Stomach smooth muscle (tissue), 2 donors: ENCODE measurements around the gene CINP.
"Not testable (repeated sequence)": the region's sequence is repeated elsewhere in the genome, so short reads cannot be mapped to it uniquely, and the experiment has no call there.

ENCODE experiments used
- H3K27ac ChIP-seq: one replicate; pipeline ENCODE4 v1.7.0; 2013; ENCODE audit warnings: mild to moderate bottlenecking, low read length, inconsistent platforms
- H3K27me3 ChIP-seq, 2 donors: one replicate each; pipeline ENCODE4 v1.7.0; 2013; ENCODE audit warnings: low read length in 2 of 2; ENCODE audit not compliant: insufficient read depth in 2 of 2, control insufficient read depth in 1 of 2
- H3K36me3 ChIP-seq, 2 donors: one replicate each; pipeline ENCODE4 v1.7.0; 2013; ENCODE audit warnings: low read length in 2 of 2; ENCODE audit not compliant: control insufficient read depth in 2 of 2, insufficient read depth in 2 of 2
- H3K4me1 ChIP-seq: one replicate; pipeline ENCODE4 v1.7.0; 2013; ENCODE audit warnings: low read length; ENCODE audit not compliant: control insufficient read depth, insufficient read depth
- H3K4me3 ChIP-seq, 2 donors: one replicate each; pipeline ENCODE4 v1.7.0; 2013; ENCODE audit warnings: low read length in 2 of 2
- H3K9ac ChIP-seq, 2 donors: one replicate each; pipeline ENCODE4 v1.7.0; 2013; ENCODE audit warnings: low read length in 2 of 2, mild to moderate bottlenecking in 1 of 2
- H3K9me3 ChIP-seq, 2 donors: one replicate each; pipeline ENCODE4 v1.7.0; 2013; ENCODE audit warnings: low read length in 2 of 2; ENCODE audit not compliant: control insufficient read depth in 2 of 2
- donor health status: healthy.
- donor health status: Pancreatic carcinoma.

Gene CINP

DNA sequence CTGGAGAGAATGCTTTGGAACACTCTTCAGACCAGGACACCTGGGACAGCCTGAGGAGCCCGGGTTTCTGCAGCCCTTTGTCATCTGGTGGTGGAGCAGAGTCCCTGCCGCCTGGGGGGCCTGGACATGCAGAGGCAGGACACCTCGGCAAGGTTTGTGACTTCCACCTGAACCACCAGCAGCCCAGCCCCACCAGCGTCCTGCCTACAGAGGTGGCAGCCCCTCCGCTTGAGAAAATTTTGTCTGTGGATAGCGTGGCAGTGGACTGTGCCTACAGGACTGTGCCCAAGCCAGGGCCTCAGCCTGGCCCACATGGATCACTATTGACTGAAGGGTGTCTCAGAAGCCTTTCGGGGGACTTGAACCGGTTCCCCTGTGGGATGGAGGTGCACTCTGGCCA, 21.1 kb downstream of the CINP start:
- no peak overlapping the region for H3K27ac ChIP-seq
- no peaks in the 10 kb centered on the region for H3K9me3 ChIP-seq
- no peak overlapping the region for H3K9ac ChIP-seq
- H3K36me3 ChIP-seq: peaks cover 33 to 50% of the 10 kb centered on the region in 2 donors
- H3K27me3 ChIP-seq: no peaks in the 10 kb centered on the region
- H3K4me3 ChIP-seq: no peak overlapping the region
- no peaks in the 10 kb centered on the region for H3K4me1 ChIP-seq

DNA sequence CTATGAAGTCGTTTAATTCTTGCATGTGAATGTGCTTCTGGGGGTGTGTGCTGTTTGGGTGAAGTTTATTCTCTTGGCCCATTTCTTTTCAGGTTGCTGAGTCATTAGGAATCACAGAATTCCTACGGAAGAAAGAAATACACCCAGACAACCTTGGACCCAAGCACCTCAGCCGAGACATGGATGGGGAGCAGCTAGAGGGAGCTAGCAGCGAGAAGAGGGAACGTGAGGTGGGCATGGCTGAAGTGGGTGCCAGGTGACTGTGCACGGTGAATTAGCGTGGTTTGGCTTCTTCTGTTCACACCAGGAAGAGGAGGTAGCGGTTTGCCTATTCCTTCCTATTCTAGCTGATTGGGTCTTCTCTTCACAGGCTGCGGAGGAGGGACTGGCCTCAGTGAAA, 24.0 kb downstream of the CINP start:
- H3K27me3 ChIP-seq: no peaks in the 10 kb centered on the region
- H3K9me3 ChIP-seq: no peaks in the 10 kb centered on the region
- H3K4me1 ChIP-seq: no peaks in the 10 kb centered on the region
- no peak overlapping the region for H3K9ac ChIP-seq
- H3K36me3 ChIP-seq: peaks cover 24 to 31% of the 10 kb centered on the region in 2 donors
- H3K4me3 ChIP-seq: no peak overlapping the region
- no peak overlapping the region for H3K27ac ChIP-seq

DNA sequence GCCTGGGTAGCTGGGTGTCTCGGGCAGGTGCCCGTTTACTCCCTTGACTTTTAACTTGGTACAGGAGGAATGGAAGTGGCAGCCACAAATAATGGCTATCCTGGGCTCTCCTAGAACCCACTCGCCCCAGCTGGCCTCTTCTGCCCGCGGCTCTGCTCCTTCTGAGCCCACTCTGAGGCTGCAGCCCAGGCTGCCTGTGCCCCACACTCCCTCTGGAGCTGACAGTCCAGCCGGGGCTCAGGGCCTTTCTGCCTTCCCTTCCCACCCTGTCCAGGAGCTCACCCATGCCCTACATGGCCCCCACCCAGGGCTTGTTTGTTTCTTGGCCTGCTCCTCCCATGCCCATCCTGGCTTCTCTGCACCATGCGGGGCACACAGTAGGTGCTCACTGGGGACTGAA, 27.5 kb downstream of the CINP start:
- Histone ChIP-seq H3K9ac (no peak overlapping the region), H3K27ac (no peak overlapping the region), H3K9me3 (no peaks in the 10 kb centered on the region), H3K4me1 (no peaks in the 10 kb centered on the region), H3K36me3 (peaks cover 20 to 32% of the 10 kb centered on the region in 2 donors), H3K27me3 (no peaks in the 10 kb centered on the region), H3K4me3 (no peak overlapping the region)

DNA sequence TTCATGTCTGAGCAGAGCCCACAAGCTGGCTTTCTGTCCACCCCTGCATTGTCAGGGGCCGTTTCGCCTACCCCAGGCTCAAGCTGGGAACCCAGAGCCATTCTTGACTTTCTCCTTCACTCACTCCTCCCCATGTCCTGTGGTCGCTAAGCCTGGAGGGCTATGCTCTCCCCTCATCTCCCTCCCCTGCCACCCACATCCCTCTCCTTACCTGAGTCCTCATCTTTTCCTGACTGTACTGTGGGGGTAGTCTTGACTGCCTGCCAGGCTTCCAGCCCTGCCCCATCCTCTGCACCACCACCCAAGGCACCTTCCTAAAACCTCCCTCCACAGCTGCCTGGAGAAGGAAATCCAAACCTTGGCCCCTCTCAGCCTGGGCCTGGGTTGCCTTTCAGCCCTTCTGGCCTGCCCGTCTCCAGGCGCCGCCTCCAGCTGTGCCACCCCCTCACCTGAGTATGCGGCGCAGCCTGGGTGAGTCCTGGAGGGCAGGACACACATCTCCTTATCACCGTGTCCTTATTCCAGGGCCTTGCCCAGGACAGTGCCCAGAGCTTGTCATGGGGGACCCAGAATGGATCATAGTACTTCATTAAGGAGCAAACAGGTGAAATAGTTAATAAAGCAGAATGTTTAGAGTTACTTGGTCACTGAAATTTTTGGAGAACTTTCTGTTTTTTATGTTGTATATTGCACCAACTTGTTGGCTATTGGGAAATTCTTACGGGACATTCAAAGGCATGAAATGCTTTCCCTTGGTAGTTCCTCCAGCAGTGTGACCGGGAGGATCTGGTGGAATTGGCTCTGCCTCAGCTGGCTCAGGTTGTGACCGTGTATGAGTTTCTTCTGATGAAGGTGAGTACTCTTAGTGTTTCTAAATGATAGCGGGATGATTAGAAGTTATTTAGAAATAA, 28.6 kb downstream of the CINP start:
- Histone ChIP-seq H3K36me3 (peaks cover 19 to 30% of the 10 kb centered on the region in 2 donors), H3K9ac (no peak overlapping the region), H3K27me3 (no peaks in the 10 kb centered on the region), H3K9me3 (no peaks in the 10 kb centered on the region), H3K4me1 (no peaks in the 10 kb centered on the region), H3K27ac (no peak overlapping the region), H3K4me3 (no peak overlapping the region)

DNA sequence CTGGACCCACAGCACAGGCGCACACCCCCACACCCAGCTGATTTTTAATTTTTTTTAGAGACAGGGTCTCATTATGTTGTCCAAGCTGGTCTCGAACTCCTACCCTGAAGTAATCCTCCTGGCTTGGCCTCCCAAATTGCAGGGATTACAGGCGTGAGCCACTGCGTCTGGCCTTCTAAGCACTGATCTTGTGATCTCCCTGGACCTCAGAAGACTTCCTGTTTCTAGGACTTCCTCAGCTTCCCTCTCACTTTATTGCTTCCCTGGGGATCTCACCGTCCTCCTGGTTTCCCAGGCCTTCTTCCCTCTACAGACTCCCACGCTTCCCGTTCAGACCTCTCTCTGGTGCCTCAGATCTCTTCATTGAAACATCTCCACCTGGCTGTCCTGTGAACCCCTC, 29.3 kb downstream of the CINP start:
- H3K27me3 ChIP-seq: no peaks in the 10 kb centered on the region
- no peaks in the 10 kb centered on the region for H3K9me3 ChIP-seq
- no peak overlapping the region for H3K27ac ChIP-seq
- no peaks in the 10 kb centered on the region for H3K4me1 ChIP-seq
- no peak overlapping the region for H3K4me3 ChIP-seq
- H3K36me3 ChIP-seq: peaks cover 15 to 24% of the 10 kb centered on the region in 2 donors
- H3K9ac ChIP-seq: no peak overlapping the region

DNA sequence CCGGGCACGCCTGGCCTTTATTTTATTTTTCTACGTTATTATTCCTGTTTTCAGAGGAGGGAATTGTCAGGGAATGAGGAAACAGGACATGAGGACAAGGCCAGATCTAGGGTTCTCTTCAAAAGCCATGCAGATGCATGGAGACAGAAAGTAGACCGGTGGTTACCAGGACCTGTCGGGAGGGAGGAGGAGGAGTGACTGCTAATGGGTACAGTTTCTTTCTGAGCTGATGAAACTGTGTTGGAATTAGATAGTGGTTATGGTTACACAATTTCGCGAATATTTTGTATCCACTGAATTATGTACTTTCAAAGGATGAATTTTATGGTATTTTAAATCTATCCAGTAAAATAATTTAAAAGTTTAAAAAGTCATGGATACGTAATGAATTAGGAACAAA, 31.9 kb downstream of the CINP start:
- Histone ChIP-seq H3K4me3 (no peak overlapping the region), H3K9ac (no peak overlapping the region), H3K9me3 (no peaks in the 10 kb centered on the region), H3K27ac (no peak overlapping the region), H3K36me3 (peaks cover 18% of the 10 kb centered on the region in 2 donors), H3K4me1 (no peaks in the 10 kb centered on the region), H3K27me3 (no peaks in the 10 kb centered on the region)

DNA sequence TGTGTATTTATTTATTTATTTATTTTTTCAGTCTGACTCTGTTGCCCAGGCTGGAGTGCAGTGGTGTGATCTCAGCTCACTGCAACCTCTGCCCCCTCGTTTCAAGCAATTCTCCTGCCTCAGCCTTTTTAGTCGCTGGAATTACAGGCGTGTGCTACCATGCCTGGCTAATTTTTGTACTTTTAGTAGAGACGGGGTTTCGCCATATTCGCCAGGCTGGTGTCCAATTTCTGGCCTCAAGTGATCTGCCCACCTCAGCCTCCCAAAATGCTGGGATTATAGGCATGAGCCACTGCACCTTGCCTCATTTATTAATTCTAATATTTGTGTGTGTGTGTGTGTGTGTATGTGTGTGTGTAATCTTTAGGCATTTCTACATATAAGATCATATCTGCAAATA, 33.3 kb downstream of the CINP start:
- not testable (repeated sequence) for H3K27me3 ChIP-seq, H3K4me1 ChIP-seq, H3K9ac ChIP-seq, H3K27ac ChIP-seq, H3K9me3 ChIP-seq, H3K4me3 ChIP-seq
- H3K36me3 ChIP-seq: peaks cover 17 to 20% of the 10 kb centered on the region in 2 donors

DNA sequence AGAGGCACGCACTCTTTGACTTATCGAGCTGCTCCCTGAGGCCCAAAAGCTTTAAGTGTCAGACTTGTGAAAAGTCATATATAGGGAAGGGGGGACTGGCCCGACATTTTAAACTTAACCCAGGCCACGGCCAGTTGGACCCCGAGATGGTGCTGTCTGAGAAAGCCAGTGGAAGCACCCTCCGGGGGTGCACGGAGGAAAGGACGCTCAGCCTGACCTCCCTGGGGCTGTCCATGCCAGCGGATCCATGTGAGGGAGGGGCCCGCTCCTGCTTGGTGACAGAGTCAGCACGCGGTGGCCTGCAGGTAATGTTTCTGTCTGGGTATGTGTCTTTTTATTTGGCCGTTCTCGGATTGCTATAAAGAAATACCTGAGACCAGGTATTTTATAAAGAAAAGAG, 36.1 kb downstream of the CINP start:
- H3K4me1 ChIP-seq: peaks cover 4% of the 10 kb centered on the region
- no peak overlapping the region for H3K9ac ChIP-seq
- peaks cover 2 to 11% of the 10 kb centered on the region in 2 donors for H3K36me3 ChIP-seq
- H3K27me3 ChIP-seq: no peaks in the 10 kb centered on the region
- H3K27ac ChIP-seq: no peak overlapping the region
- H3K4me3 ChIP-seq: no peak overlapping the region
- no peaks in the 10 kb centered on the region for H3K9me3 ChIP-seq

DNA sequence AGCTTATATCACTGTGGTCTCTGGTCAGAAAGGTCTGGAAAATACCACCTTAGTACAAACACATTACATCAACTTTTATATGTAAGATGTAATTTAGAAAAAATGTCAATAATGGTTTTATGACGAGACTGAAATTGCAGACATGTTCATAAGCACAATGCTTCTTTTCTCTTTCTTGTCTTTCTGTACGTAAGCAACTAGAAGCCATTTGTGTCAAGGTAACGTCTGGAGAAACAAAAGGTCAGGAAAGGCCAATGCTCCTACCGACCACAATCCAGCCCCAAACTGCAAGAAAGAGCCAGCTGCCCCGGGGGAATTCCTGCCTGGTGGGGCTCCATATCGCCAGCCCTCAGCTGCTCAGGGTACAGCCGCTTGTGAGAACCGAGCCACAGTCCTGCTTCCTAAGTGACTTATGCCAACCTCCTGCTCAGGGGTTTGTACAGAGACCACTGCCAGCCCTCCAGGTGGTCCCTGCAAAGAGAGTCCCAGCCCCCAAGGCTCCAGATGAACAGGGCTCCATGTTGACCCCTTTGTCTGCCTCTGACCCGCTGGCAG, 36.8 kb downstream of the CINP start:
- Histone ChIP-seq H3K4me3 (no peak overlapping the region), H3K9me3 (no peaks in the 10 kb centered on the region), H3K27ac (no peak overlapping the region), H3K36me3 (peaks cover 0 to 11% of the 10 kb centered on the region in 2 donors), H3K9ac (no peak overlapping the region), H3K4me1 (peaks cover 4% of the 10 kb centered on the region), H3K27me3 (no peaks in the 10 kb centered on the region)

DNA sequence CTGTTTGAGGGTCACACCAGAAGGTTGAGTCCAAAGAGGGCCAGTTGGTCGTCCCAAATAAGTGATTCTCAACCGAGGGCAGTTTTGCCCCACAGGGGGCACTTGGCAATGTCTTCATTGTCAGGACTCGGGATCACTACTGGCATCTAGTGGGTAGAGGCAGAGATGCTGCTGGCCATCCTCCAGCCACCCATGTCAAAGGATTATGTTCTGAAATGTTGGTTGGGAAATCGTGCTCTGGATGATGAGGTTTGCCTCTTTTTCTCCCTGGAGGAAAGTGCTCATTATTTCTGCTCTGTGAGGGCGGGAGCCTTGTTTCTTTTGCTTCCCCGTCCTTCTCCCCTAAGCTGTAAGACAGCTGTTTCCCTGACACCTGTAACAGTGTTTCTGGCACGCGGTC, 39.6 kb downstream of the CINP start:
- Histone ChIP-seq H3K9me3 (no peaks in the 10 kb centered on the region), H3K4me1 (peaks cover 20% of the 10 kb centered on the region), H3K9ac (no peak overlapping the region), H3K36me3 (peaks cover 0 to 11% of the 10 kb centered on the region in 2 donors), H3K4me3 (no peak overlapping the region), H3K27me3 (no peaks in the 10 kb centered on the region), H3K27ac (no peak overlapping the region)
